IMR-90 (cell line): Measurements from ENCODE around the gene ESR1. TPM values are rescaled to one million over a fixed set of nuclear protein-coding genes. Genes with fewer than 3 reads are reported as not detected.

Experiments used
- ATAC-seq: fragments of 200-7000 bp; cut with Tn5 transposase; 2 replicates; pipeline ENCODE4 v1.9.1; 2020; ENCODE audit warnings: low read depth, mild to moderate bottlenecking, moderate library complexity
- BruUV-seq: library from RNA; stranded (reverse); fragments of 400-500 nt; replicated peaks from 2 replicates; lab custom pipeline; 2021; lab: Mats Ljungman, UMichigan
- CTCF ChIA-PET: fragments of 300-600 bp; formaldehyde crosslinking; extraction: SDS; loops from one replicate; lab custom pipeline; 2021; ENCODE audit warnings: antibody characterized with exemption; lab: Yijun Ruan, JAX
- POLR2A ChIA-PET: fragments of 300-600 bp; sonication (Branson Sonifier 250); formaldehyde crosslinking; loops from one replicate; lab custom pipeline; 2022; ENCODE audit warnings: antibody characterized with exemption; ENCODE audit not compliant: unreplicated experiment; lab: Charles Lee
- DNase-seq: peaks from one replicate; pipeline ENCODE4 v3.0.0; 2013
- H2AFZ ChIP-seq: replicated peaks from 2 replicates; pipeline ENCODE3; 2013; ENCODE audit warnings: low read length, mild to moderate bottlenecking; ENCODE audit not compliant: poor library complexity
- H2AK5ac ChIP-seq: 2 replicates; pipeline ENCODE4 v1.6.1; 2013; ENCODE audit warnings: low read depth, low read length, inconsistent platforms
- H2AK9ac ChIP-seq: replicated peaks from 2 replicates; pipeline ENCODE3; 2013; ENCODE audit warnings: mild to moderate bottlenecking, low read depth, low read length, moderate library complexity; ENCODE audit not compliant: poor library complexity
- H2BK120ac ChIP-seq: 2 replicates; pipeline ENCODE4 v1.6.1; 2013; ENCODE audit warnings: low read depth, low read length, inconsistent platforms
- H2BK15ac ChIP-seq: 3 replicates; pipeline ENCODE4 v1.6.1; 2013; ENCODE audit warnings: low read depth, low read length, inconsistent platforms
- H2BK20ac ChIP-seq: 2 replicates; pipeline ENCODE4 v1.6.1; 2013; ENCODE audit warnings: low read depth, mild to moderate bottlenecking, inconsistent platforms, low read length, moderate library complexity
- H2BK5ac ChIP-seq: 2 replicates; pipeline ENCODE4 v1.6.1; 2013; ENCODE audit warnings: mild to moderate bottlenecking, low read depth, low read length, inconsistent platforms; ENCODE audit not compliant: poor library complexity, severe bottlenecking
- H3K14ac ChIP-seq: replicated peaks from 2 replicates; pipeline ENCODE4 v1.6.1; 2013; ENCODE audit warnings: low read depth, low read length, inconsistent platforms
- H3K18ac ChIP-seq: 2 replicates; pipeline ENCODE4 v1.6.1; 2013; ENCODE audit warnings: low read depth, low read length, control low read depth
- H3K23ac ChIP-seq: 2 replicates; pipeline ENCODE4 v1.6.1; 2013; ENCODE audit warnings: low read depth, low read length, inconsistent platforms
- H3K27ac ChIP-seq: 2 replicates; pipeline ENCODE4 v1.5.1; 2013; ENCODE audit warnings: mild to moderate bottlenecking, control low read depth, low read length; ENCODE audit not compliant: insufficient read depth
- H3K27me3 ChIP-seq: 2 replicates; pipeline ENCODE4 v1.6.1; 2013; ENCODE audit warnings: low read length; ENCODE audit not compliant: control insufficient read depth, insufficient read depth
- H3K36me3 ChIP-seq: 2 replicates; pipeline ENCODE4 v1.6.1; 2013; ENCODE audit warnings: low read length, mixed read lengths; ENCODE audit not compliant: control insufficient read depth, insufficient read depth
- H3K4ac ChIP-seq: 2 replicates; pipeline ENCODE4 v1.6.1; 2013; ENCODE audit warnings: low read depth, low read length, inconsistent platforms
- H3K4me1 ChIP-seq: 2 replicates; pipeline ENCODE4 v1.6.1; 2013; ENCODE audit warnings: low read length, mixed read lengths; ENCODE audit not compliant: control insufficient read depth, insufficient read depth
- H3K4me2 ChIP-seq: 2 replicates; pipeline ENCODE4 v1.6.1; 2013; ENCODE audit warnings: low read depth, mild to moderate bottlenecking, control low read depth, low read length, moderate library complexity
- H3K4me3 ChIP-seq: 2 replicates; pipeline ENCODE4 v1.5.1; 2013; ENCODE audit warnings: low read depth, mild to moderate bottlenecking, control low read depth, low read length, moderate library complexity; ENCODE audit not compliant: insufficient read depth
- H3K56ac ChIP-seq: 2 replicates; pipeline ENCODE4 v1.6.1; 2013; ENCODE audit warnings: low read length, inconsistent platforms; ENCODE audit not compliant: insufficient read depth; ENCODE audit errors: extremely low read depth
- H3K79me1 ChIP-seq, 2 experiments: 2 replicates each; pipeline ENCODE4 v1.6.1; 2013; ENCODE audit warnings: low read length in 2 of 2, inconsistent platforms in 1 of 2, low read depth in 1 of 2
- H3K9ac ChIP-seq: 2 replicates; pipeline ENCODE4 v1.6.1; 2013; ENCODE audit warnings: low read depth, low read length, control low read depth
- H3K9me1 ChIP-seq: 2 replicates; pipeline ENCODE4 v1.6.1; 2013; ENCODE audit warnings: low read length, inconsistent platforms; ENCODE audit not compliant: insufficient read depth
- H3K9me3 ChIP-seq: 2 replicates; pipeline ENCODE4 v1.6.1; 2013; ENCODE audit warnings: low read length; ENCODE audit not compliant: control insufficient read depth, insufficient read depth
- H4K20me1 ChIP-seq: 2 replicates; pipeline ENCODE4 v1.6.1; 2013; ENCODE audit warnings: low read length, inconsistent platforms; ENCODE audit not compliant: insufficient read depth
- H4K5ac ChIP-seq: 2 replicates; pipeline ENCODE4 v1.6.1; 2013; ENCODE audit warnings: mild to moderate bottlenecking, low read depth, low read length, control low read depth
- H4K8ac ChIP-seq, 2 experiments: 2 replicates each; pipeline ENCODE4 v1.6.1; 2013; ENCODE audit warnings: low read depth in 2 of 2, low read length in 2 of 2, control low read depth in 1 of 2, inconsistent platforms in 1 of 2
- H4K91ac ChIP-seq: 2 replicates; pipeline ENCODE4 v1.6.1; 2013; ENCODE audit warnings: low read depth, low read length, inconsistent platforms; ENCODE audit not compliant: insufficient read depth
- FOS ChIP-seq: fragments of 150-350 bp; IDR thresholded peaks from 2 replicates; pipeline ENCODE4 v1.6.1; 2016; ENCODE audit warnings: low read depth, low read length
- POLR2A ChIP-seq: IDR thresholded peaks from 2 replicates; pipeline ENCODE4 v1.6.1; 2012; ENCODE audit warnings: mild to moderate bottlenecking, low read depth, low read length
- WGBS, 2 experiments: methylation state at CpG; one replicate each; pipeline versions ENCODE4 v1.1.5 to v1.1.7; 2013; ENCODE audit warnings: missing lambda C conversion rate in 2 of 2; ENCODE audit not compliant: insufficient read length in 1 of 2; ENCODE audit errors: extremely low coverage in 2 of 2; 5-methylcytosine and 5-hydroxymethylcytosine counted together
- dilution Hi-C: fragments of 300-500 bp; cut with HindIII; formaldehyde crosslinking; loops from one replicate; pipeline ENCODE4 v1.14.3; 2018; ENCODE audit warnings: low sequenced_read_pairs; ENCODE audit not compliant: unreplicated experiment
- in situ Hi-C: fragments of 300-500 bp; cut with MboI; formaldehyde crosslinking; loops from 3 replicates; pipeline ENCODE4 v1.14.3; 2019; ENCODE audit warnings: low sequenced_read_pairs, inconsistent platforms, mixed read lengths
- intact Hi-C: fragments of 100-400 bp; cut with micrococcal nuclease; formaldehyde crosslinking; loops from 2 replicates; pipeline ENCODE4 v1.10.0; 2022
- polyA plus RNA-seq, 3 experiments: library from polyadenylated mRNA; depleted of rRNA; stranded (reverse); fragments of >200 nt; gene quantifications; 2 replicates each; pipeline ENCODE4 v1.2.3, GENCODE V29; 2012; ENCODE audit warnings: low replicate concordance in 1 of 3
- total RNA-seq: library from RNA; depleted of rRNA; stranded (reverse); fragments of >200 nt; gene quantifications from 2 replicates; pipeline ENCODE4 v1.2.3, GENCODE V29; 2012

Gene ESR1
- total and polyA plus RNA-seq, 2 of the 4 experiments (the other 2 are of a cell fraction): not detected

- Histone ChIP-seq H2BK120ac (no peak overlapping the region), H3K9ac (no peak overlapping the region), H3K27ac (no peak overlapping the region), H4K20me1 (no peaks in the 10 kb centered on the region), H3K23ac (no peak overlapping the region), H2BK15ac (no peak overlapping the region), H3K9me3 (no peaks in the 10 kb centered on the region), H2AK5ac (no peak overlapping the region), H3K36me3 (peaks cover 18% of the 10 kb centered on the region), H2AFZ (no peak overlapping the region), H4K91ac (no peak overlapping the region), H3K14ac (no peak overlapping the region), H2AK9ac (no peak overlapping the region), H3K56ac (no peak overlapping the region), H3K18ac (no peak overlapping the region), H3K4ac (no peak overlapping the region), H2BK5ac (no peak overlapping the region), H3K4me3 (no peak overlapping the region), H3K9me1 (peaks cover 3% of the 10 kb centered on the region; the same call in 1 of the 2 replicates), H3K79me1 (peaks cover 0 to 9% of the 10 kb centered on the region in 2 experiments; a peak in 2 of 4 replicates), H4K8ac (no peak overlapping the region), H3K4me1 (no peaks in the 10 kb centered on the region), H3K4me2 (no peak overlapping the region), H3K27me3 (no peaks in the 10 kb centered on the region), H2BK20ac (no peak overlapping the region), H4K5ac (no peak overlapping the region)
- TF ChIP-seq POLR2A (no peak), FOS (no peak)
- POLR2A ChIA-PET: no interaction called here
- in situ Hi-C loops (no loop called here), dilution Hi-C loops (no loop called here), intact Hi-C loops (no loop called here)
- no peak for DNase-seq
- CTCF ChIA-PET: interaction anchor here (0.5 to 0.9 kb wide), 2 partner anchors 10 to 12 kb away, joined by 3 to 4 read pairs; no protein-coding TSS in a partner anchor
- BruUV-seq: no TSS peak
- ATAC-seq: no peak
- 100% methylated on average over 2 of the region's 13 CpGs; no CpG with 5 or more reads in 1 of the 2 experiments for WGBS, 2 experiments
Observed at GRCh38 chr6:152167641-152168603, 360.4 kb downstream of the ESR1 start.
